ENCODE measurements around the gene KRT26. TPM values are rescaled to one million over a fixed set of nuclear protein-coding genes. Genes with fewer than 3 reads are reported as not detected.
"Not testable (repeated sequence)": the region's sequence is repeated elsewhere in the genome, so short reads cannot be mapped to it uniquely, and the experiment has no call there.

Gene KRT26
- polyA plus RNA-seq, 4 donors, result not detected

DNA sequence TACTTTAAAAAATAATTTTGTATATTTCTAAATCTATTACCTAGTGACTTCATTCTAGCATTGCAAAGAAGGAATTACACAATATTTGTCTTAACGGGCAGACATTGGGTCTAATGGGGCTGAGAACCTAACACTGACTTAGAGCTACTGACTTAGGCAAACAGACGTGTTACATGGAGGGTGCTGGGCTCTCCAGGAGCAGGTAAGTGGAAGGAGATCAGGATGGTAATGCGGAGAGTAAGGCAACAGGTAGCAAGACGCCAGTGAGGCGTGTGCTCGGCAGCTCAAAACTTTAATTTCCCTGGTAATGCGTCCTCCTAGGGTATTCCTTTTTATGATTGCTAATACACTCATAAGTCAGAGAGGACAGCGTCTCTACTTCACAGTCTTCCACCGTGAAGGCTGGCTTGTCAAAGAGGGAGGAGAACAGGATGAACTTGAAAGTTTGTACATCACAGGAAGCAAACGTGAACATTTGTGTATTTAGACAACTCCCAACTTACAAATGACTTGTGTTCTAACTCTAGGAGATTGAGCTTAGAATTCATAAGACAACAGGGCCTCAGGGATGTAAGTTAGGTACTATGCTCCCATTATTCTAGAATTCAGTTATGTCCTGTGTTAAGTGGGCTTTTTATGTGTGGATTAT, 23.1 kb upstream of the KRT26 start:
- DNase-seq (ENCODE audit: low read depth in 4 of 4, low spot score in 3 of 4), result no peak

DNA sequence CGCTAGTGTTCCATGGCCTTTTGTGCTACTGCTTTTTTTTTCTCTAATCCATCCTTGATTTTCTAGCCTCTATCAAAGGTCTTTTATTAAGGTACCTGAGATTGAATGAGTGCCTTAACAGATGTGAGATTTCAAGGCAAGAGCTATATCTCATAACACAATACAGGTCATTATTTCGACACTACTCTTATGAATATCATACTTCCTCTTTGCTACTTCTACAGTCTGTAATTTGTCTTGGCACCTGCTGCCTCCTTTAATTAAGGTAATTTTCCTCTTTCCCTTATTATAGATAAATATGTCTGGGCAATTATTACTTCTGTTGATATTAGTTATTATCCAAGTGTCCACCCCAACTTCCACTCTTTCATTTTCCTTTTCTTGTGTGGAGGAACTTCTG, 22.5 kb upstream of the KRT26 start:
- no peak for DNase-seq (ENCODE audit: low read depth in 4 of 4, low spot score in 3 of 4)

DNA sequence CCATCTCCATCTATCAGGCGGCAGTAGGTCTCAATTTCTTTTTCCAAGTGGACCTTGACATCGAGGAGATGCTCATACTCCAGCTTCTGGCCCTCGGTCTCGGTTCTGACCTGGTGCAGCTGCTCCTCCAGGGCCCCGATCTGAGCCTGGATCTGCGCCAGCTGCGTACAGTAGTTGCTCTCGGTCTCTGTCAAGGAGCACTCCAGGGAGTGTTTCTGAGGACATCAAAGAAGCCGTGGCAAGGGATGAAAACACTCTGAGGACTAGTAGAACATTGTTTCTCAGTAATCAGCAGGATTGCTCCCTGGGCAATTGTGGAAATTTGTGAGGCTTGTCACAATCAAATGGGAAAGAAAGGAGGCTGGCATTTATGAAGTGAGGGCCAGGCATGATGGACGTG, 21.8 kb upstream of the KRT26 start:
- DNase-seq (ENCODE audit: low read depth in 4 of 4, low spot score in 3 of 4), result no peak

DNA sequence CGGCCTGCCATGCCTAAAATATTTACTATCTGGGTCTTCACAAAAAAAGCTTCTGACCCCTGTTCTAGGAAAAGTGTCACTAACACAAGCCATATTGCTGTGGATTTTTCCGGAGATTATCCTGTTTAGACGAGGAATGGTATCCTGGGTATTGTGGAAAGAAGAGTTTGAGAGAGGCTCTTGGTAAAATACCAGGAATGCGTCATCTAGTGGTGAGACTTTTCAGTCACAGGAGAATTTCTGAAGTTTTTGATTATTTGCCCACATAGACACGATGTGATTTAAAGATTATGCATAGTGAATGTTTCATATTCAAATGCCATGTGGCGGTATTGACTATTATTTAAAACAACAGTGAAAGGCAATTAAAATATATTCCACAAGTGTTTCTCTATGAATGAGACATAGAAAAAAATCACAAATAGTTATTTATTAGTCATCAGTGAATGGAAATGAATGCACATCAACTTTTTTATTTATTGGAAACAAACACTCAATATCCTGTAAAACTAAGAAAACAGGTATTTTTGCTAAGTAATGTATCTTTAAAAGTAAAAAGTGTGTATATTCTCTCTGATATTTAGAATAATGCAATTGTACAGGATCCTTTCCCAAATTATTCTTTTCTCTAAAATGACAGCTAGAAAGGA, 19.9 kb upstream of the KRT26 start:
- DNase-seq (ENCODE audit: low read depth in 4 of 4, low spot score in 3 of 4), result peak in 2 of 4 donors; percentile 21 to 24

DNA sequence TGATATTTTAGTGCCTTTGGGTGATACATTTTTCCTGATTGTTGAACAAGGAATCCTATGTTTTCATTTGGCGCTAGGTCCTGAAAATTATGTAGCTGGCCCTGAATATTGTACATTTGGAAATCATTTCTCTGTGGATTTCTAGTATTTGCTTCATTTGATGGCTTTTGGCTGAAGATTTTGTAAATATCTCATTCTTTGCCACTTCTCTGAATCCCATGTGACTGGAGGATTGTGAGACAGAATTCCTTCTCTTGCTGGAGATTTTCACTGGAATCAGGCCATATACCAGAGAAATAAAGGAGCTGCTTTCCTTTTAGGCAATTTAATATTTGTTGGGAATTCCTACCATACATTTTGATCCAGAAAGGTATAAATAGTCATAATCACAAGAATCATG, 19.1 kb upstream of the KRT26 start:
- DNase-seq (ENCODE audit: low read depth in 4 of 4, low spot score in 3 of 4), result no peak

DNA sequence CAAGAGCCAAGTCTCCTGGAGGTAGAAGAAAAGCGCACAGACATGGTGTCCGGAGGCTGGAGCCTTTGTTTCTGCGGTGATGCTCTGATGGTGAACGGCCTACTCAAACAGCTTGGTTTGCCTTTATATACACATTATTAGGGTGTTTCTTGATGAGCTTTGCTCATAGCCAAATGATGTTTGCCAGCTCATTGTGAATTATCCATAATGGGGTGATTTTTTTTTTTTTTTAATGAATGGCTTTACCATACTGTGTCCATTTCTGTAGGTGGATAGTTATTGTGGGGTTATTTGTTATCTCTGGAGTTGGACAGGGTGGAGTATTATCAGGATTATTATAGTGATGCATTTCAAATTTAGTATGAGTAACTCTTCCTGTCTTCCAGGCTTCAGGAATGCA, 10.4 kb upstream of the KRT26 start, which contains the start of gene KRT27:
Gene KRT27 (minus strand): TSS at position 101 of the 400 bp plus-strand sequence. CDS start 57 bp downstream, at position 44.
- no peak for DNase-seq (ENCODE audit: low read depth in 4 of 4, low spot score in 3 of 4)

DNA sequence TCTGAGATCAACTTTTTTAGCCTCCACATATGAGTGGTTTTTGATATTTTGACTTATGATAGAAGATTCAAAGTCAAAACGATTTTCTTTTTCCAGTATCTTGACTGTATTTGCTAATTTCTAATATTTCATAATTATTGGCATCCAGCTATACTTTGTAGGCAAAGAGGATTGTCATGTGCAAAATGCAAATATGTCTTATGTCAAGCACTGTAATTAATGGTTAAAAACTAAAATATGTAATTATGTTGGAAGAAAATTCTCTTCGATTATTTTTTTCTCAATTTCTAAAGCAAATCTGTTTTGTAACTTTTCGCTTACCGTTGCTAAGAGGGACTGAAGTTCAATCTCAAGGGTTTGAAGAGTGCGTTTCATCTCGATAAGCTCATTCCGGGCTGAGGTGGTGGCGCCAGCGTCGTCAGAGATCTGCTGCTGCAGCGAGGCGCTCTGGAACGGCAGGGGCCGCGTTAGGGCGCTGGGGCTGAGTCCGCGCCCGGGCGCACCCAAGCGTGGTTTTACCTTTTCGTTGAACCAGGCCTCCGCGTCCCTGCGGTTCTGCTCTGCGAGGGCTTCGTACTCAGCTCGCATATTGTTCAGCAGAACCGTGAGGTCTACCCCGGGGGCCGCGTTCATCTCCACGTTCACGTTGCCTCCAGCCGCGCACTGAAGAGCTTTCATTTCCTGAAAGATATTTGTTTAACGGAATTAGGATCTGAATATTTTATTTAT, 7.3 kb upstream of the KRT26 start:
- DNase-seq (ENCODE audit: low read depth in 4 of 4, low spot score in 3 of 4), result no peak

DNA sequence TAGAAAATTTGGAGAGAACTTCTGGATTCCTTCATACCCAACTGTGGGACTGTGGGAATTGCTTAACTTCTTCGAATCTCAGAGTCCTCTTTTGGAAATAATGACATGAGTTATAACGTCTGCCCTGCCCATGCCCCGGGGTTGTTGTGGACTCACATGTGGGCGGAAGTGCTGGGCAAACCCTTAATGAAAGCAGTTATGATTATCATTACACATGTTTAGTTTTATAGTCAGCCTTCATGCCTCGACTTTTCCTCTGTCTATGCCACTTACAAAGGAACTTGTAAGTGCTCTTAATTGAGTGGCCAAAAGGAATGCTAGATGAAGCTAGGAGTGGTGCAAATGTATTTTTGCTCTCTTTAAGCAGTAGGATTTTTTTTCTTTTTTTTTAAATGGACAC, 6.5 kb upstream of the KRT26 start:
- DNase-seq (ENCODE audit: low read depth in 4 of 4, low spot score in 3 of 4), result no peak

DNA sequence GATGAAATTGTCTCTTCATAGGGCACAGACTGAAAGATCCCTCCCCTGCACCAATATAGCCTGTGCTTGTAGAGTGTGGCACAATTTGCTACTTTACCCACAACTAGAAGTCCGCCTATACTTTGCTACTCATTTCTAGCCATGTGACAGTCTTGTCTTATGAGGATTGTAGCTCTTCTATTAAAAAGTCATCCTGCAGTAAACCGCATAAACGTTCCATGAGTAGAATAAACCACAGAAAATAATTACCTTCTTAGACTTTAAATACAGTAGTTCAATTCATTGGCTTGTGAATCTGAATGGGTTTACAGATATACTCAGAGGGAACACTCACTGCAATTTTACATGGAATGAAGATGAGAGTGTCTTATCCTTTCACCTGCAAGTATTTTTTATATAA, 6.0 kb upstream of the KRT26 start:
- DNase-seq (ENCODE audit: low read depth in 4 of 4, low spot score in 3 of 4), result no peak

DNA sequence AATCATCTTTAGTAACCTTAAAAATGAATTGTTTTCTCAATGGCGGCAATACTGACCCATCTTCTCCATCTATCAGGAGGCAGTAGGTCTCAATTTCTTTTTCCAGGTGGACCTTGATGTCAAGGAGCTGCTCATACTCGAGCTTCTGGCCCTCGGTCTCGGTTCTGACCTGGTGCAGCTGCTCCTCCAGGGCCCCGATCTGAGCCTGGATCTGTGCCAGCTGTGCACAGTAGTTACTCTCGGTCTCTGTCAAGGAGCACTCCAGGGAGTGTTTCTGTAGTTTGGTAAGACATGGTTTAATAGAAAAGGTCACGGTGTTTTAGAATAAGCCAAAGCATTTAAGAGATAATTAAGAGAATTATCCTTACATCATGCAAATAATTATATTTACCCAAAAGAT, 5.5 kb upstream of the KRT26 start:
- no peak for DNase-seq (ENCODE audit: low read depth in 4 of 4, low spot score in 3 of 4)

DNA sequence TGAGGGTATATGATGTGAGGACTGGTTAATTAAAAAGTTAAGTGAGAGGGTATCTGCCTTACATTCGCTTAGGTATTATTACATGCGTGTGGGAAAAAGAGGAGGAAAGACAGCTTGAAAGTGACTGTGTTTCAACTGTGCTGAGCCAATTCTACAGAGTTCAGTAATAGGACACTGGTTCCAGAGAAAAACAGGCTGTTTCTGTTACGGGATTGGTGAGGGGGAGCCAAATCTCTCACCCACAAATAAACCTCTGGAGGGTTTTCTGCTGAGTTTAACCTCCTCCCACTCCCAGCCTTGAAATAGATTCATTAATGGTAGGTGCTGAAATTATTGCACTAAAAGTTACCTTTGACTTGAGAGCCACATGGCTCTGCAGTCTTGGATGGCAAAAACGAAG, 3.9 kb upstream of the KRT26 start:
- DNase-seq (ENCODE audit: low read depth in 4 of 4, low spot score in 3 of 4), result peak in 1 of 4 donors; percentile 9

DNA sequence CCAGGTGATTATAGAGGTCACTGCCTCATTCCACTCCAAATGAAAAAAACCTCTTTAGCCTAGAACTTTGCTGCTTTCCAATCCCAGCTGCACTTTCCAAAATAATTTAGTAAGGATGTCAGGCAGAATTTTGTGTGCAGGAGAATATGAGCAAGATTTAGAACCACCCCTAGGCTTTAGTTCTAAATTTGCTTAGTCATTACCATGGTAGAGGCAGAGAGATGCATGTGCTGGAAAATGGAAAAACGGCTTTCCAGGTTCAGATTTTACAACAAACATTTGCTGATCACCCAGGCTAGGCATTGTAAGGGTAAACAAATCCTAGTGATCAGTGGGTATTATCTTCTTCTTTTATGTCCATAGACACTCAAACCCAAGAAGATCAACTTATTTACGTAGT, 6.3 kb downstream of the KRT26 start:
- no peak for DNase-seq (ENCODE audit: low read depth in 4 of 4, low spot score in 3 of 4)

DNA sequence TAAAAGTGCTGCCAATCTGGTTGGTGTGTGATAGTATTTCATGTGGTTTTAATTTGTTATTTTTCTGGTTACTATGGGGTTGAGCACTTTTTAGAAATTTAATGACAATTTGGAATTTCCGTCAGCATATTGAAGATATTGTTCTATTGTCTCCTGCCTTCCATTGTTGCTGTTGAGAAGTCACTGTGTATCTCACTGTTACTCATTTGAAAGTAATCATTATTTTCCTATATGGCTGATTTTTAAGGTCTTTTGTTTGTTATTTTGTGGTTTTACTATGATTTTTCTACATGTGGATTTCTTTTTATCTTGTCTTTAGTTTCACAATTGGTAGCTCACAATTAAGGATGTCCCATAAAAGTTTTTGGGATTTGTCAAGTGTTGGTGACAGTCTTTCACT, 8.2 kb downstream of the KRT26 start:
- DNase-seq (ENCODE audit: low read depth in 4 of 4, low spot score in 3 of 4), result no peak

DNA sequence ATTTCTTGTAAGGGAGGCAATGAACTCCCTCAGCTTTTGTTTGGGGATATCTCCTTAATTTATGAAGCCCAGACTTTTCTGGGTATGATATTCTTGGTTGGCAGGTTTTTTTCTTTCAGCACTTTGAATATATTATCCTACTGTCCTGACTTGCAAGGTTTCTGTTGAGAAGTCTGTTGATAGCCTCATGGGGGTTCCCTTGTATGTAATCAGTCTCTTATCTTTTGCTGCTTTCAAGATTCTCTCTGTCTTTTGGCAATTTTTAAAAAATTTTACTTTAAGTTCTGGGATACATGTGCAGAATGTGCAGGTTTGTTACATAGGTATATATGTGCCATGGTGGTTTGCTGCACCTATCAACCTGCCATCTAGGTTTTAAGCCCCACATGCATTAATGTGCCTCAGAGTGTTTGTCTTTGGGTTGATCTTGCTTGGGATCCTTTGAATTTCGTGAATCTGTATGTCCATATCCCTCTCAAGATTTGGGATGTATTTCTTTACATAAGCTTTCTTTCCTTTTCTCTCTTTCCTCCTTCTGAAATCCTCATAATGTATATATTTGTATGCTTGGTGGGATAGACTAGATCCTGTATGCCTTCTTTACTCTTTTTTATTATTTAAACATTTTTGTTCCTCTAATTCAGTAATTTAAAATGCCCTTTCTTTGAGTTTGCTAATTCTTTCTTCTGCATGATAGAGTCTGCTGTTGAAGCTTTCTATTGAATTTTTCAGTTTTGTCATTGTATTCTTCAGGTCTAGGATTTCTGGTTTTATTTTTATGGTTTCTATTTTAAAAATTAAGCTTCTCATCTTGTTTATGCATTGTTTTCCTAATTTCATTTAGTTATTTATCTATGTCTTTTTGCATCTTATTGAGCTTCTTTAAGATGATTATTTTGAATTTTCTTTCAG, 11.6 kb downstream of the KRT26 start:
- no peak for DNase-seq (ENCODE audit: low read depth in 4 of 4, low spot score in 3 of 4)

DNA sequence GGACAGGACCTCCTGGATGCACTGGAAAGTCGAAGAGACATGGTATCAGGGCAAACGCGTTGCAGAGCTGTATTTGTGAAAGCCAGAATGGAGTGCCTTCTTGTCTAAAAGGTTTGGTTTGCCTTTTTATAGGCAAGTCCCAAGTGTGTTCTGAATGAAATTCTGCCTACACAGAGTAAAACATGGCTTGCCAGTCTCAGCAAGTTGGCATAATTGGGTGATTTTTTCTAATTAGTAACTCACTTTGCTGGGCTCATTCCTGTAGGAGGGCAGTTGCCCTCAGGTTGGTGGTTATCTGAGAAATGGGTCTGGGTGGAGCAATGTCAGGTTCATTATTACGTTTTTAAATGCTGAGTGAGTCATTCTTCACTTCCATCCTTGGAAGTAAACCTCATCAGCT, 16.8 kb downstream of the KRT26 start, which contains the start of gene KRT25:
Gene KRT25 (minus strand): TSS at position 101 of the 400 bp plus-strand sequence. CDS start 60 bp downstream, at position 41.
- no peak for DNase-seq (ENCODE audit: low read depth in 4 of 4, low spot score in 3 of 4)

DNA sequence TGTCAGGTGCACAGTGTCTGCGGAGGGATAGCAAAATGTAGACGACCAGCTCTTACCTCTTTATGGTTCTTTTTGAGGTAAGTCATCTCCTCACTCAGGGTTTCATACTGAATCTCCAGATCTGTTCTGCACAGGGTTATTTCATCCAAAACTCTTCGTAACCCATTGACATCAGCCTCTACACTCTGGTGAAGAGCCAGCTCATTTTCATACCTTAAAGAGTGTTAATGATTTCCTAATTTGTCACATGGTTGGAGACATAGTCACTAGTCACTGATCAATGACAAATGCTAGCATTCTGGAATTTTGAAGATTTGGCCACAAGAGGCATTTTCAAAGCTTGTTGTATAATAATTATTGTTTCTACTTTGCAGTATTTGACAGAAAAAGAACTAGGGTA, 18.2 kb downstream of the KRT26 start:
- no peak for DNase-seq (ENCODE audit: low read depth in 4 of 4, low spot score in 3 of 4)

DNA sequence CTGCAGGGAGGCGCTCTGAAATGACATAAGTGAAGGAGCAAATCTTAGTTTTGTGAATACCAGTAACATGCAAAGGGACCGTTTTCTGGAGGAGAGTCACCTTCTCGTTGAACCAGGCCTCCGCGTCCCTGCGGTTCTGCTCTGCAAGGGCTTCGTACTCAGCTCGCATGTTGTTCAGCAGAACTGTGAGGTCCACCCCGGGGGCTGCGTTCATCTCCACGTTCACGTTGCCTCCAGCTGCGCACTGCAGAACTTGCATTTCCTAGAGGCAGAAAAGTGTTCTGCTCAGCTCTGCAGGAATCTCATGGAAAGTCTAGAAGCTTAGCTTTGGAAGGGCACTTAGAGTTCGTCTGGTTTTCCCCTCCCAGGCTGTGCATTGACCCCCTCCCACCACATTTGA, 20.9 kb downstream of the KRT26 start:
- no peak for DNase-seq (ENCODE audit: low read depth in 4 of 4, low spot score in 3 of 4)

DNA sequence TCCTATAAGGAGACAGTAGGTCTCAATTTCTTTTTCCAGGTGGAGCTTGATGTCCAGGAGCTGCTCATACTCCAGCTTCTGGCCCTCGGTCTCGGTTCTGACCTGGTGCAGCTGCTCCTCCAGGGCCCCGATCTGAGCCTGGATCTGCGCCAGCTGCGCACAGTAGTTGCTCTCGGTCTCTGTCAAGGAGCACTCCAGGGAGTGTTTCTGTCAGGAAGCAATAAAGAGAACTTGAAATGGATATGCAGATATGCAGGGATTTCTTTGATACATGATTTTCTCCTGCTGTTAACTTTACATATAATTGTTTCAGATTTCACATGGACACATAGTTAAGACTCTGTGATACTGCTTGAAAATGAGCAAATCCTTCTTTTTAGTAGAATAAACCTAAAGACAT, 21.6 kb downstream of the KRT26 start:
- DNase-seq (ENCODE audit: low read depth in 4 of 4, low spot score in 3 of 4), result no peak

DNA sequence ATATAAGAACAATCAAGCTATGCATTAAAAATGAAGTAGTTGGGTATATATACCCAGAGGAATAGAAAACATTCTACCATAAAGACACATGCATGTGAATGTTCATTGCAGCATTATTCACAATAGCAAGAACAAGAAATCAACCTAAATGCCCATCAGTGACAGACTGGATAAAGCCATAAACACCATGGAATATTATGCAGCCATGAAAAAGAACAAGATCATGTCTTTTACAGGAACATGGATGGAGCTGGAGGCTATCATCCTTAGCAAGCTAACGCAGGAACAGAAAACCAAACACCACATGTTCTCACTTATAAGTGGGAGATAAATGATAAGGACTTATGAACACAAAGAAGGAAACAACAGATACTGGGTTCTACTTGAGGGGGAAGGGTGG, 23.3 kb downstream of the KRT26 start:
- not testable (repeated sequence) for DNase-seq (ENCODE audit: low read depth in 4 of 4, low spot score in 3 of 4)

DNA sequence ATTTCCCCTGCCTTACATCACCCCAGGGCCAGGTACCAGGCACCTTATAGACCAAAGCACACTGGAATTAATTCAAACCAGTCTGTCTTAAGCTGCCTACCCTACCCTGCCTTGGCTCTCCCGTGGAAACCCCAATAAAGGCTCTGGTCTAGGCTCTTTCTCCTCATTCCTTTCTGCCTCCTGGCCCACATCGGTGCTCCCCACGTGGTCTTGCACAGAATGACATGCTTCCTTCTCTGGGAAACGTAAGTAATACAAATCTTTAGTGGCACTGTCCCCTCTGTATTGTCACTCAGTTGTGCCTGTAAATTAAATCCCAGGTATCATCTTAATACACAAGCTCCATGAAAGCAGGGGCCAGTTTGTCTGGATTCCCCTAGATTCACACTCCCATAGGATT, 33.4 kb downstream of the KRT26 start:
- no peak for DNase-seq (ENCODE audit: low read depth in 4 of 4, low spot score in 3 of 4)

DNA sequence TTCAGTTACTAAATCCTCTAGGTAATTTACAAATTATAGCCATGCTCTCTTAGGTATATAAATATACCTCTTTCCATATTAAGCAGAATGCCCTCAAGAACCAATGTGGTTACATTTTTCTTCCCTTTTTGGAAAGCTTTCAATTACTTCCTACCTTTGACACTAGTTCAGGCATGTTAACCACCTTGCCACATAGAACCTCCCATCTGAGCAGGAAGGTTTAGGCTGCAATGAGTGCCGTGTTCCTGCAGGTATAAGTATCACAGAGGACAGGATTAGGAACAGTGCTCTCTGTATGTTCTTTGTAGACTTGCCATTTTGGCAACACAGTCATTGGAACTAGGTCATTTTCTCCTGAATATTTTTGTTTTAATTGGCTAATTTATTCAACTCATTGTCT, 37.0 kb downstream of the KRT26 start:
- DNase-seq (ENCODE audit: low read depth in 4 of 4, low spot score in 3 of 4), result no peak

Data from left renal pelvis (tissue), 4 donors.